Fibroblast of mammary gland (primary cell): Measurements from ENCODE around the gene MEOX1.

ENCODE experiments used
- DNase-seq: peaks from one replicate; pipeline ENCODE4 v3.0.0-alpha.2; 2010; ENCODE audit warnings: low read depth
- H3K4me3 ChIP-seq: 2 replicates; pipeline ENCODE4 v1.5.1; 2011; ENCODE audit warnings: low read depth, mild to moderate bottlenecking, low read length, moderate library complexity; ENCODE audit not compliant: control insufficient read depth
- CTCF ChIP-seq: conservative IDR thresholded peaks from 2 replicates; pipeline ENCODE4 v1.5.1; 2011; ENCODE audit warnings: low read depth, low read length, inconsistent platforms; ENCODE audit not compliant: control insufficient read depth, insufficient read depth

Gene MEOX1

GRCh38 chr17:43599835-43600234 lies 61.9 kb downstream of the MEOX1 start:
- DNase-seq, result peak; percentile 91
- no peak overlapping the region for H3K4me3 ChIP-seq
- no peak for TF ChIP-seq CTCF

GRCh38 chr17:43599046-43599395 lies 62.7 kb downstream of the MEOX1 start:
- TF ChIP-seq CTCF, result no peak
- no peak for DNase-seq
- H3K4me3 ChIP-seq, result no peak overlapping the region

GRCh38 chr17:43598357-43599045 lies 63.2 kb downstream of the MEOX1 start:
- TF ChIP-seq CTCF, result no peak
- no peak for DNase-seq
- H3K4me3 ChIP-seq, result no peak overlapping the region

DNA sequence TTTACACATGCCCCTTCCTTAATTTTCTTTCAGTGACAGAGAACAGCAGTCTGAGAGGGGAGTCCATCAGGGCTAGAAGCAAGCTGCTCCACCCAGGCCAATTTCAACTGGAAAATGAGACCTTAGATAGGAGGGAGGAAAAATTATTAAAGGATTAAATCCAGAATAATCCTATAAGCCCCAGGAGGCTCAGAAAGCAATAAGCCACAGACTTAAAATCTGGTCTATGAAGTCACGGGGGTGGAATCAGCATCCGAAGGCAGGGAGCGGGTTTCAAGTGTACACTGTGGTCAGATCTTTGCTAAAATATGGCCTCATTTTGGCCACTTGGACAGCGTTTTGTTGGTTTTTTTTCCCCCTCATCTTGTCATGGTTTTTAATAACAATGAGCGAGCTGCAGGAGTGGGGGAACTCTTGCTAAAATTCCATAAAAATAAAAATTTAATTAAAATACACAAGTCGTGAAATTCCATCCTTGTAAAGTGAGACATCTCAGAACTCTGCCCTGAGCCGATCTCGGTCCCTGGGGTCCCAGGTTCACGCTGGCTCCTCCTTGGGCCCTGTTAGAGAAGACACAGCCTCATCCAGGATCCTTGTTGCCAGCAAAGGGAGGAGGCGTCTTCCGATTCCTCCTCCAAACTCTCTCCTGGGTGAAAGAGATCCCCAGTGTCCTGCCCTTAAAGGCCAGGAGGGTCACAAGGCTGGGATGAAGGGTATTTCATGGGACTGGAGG lies 63.9 kb downstream of the MEOX1 start:
- H3K4me3 ChIP-seq, result no peak overlapping the region
- DNase-seq, result no peak
- TF ChIP-seq CTCF, result no peak

DNA sequence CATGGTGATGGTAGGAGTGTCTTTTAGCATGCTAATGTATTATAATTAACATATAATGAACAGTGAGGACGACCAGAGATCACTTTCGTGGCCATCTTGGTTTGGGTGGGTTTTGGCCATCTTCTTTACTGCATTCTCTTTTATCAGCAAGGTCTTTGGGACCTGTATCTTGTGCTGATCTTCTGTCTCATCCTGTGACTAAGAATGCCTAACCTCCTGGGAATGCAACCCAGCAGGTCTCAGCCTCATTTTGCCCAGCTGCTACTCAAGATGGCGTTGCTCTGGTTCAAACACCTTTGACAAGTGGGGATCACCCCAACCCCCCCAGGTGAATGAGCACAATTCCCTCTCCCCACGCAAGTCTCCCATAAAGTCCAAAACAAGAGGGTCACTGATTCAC lies 66.3 kb downstream of the MEOX1 start:
- no peak for DNase-seq
- no peak overlapping the region for H3K4me3 ChIP-seq
- no peak for TF ChIP-seq CTCF

- no peak overlapping the region for H3K4me3 ChIP-seq
- TF ChIP-seq CTCF, result no peak
- peak; percentile 90 for DNase-seq
Measured at GRCh38 chr17:43591779-43592562, 69.8 kb downstream of the MEOX1 start.
